Trophoblast cell (in vitro differentiated cells and primary cell): ENCODE results near the gene OR2S2.
"Not testable (repeated sequence)": the region's sequence is repeated elsewhere in the genome, so short reads cannot be mapped to it uniquely, and the experiment has no call there.

Source experiments
- DNase-seq, 2 donors: peaks; one replicate each; pipeline ENCODE4 v3.0.0-alpha.2; 2016
- H2AFZ ChIP-seq: 2 replicates; pipeline ENCODE4 v1.6.1; 2013; ENCODE audit warnings: low read length, moderate library complexity, mild to moderate bottlenecking; ENCODE audit not compliant: insufficient read depth, poor library complexity
- H2AK5ac ChIP-seq: 2 replicates; pipeline ENCODE4 v1.6.1; 2013; ENCODE audit warnings: mild to moderate bottlenecking, low read length
- H2BK120ac ChIP-seq: 2 replicates; pipeline ENCODE4 v1.6.1; 2013; ENCODE audit warnings: low read length, mild to moderate bottlenecking, moderate library complexity; ENCODE audit not compliant: insufficient read depth, poor library complexity
- H2BK12ac ChIP-seq: 2 replicates; pipeline ENCODE4 v1.6.1; 2013; ENCODE audit warnings: mild to moderate bottlenecking, low read length, moderate library complexity
- H2BK5ac ChIP-seq: 2 replicates; pipeline ENCODE4 v1.6.1; 2013; ENCODE audit warnings: low read length, low read depth, moderate library complexity, mild to moderate bottlenecking; ENCODE audit not compliant: poor library complexity
- H3K14ac ChIP-seq: 2 replicates; pipeline ENCODE4 v1.6.1; 2013; ENCODE audit warnings: mild to moderate bottlenecking, low read length
- H3K18ac ChIP-seq: 2 replicates; pipeline ENCODE4 v1.6.1; 2013; ENCODE audit warnings: mild to moderate bottlenecking, low read length
- H3K23ac ChIP-seq: 2 replicates; pipeline ENCODE4 v1.6.1; 2013; ENCODE audit warnings: low read length
- H3K27ac ChIP-seq: 2 replicates; pipeline ENCODE4 v1.5.1; 2013; ENCODE audit warnings: low read depth, mild to moderate bottlenecking, inconsistent platforms, low read length, moderate library complexity
- H3K27me3 ChIP-seq: 2 replicates; pipeline ENCODE4 v1.6.1; 2013; ENCODE audit warnings: inconsistent platforms, mild to moderate bottlenecking, low read length, moderate library complexity; ENCODE audit not compliant: insufficient read depth
- H3K36me3 ChIP-seq, 2 experiments: 1 replicate in 1 of 2; 2 replicates in 1 of 2; pipeline ENCODE4 v1.6.1; 2013; ENCODE audit warnings: low read length in 2 of 2, mild to moderate bottlenecking in 2 of 2, moderate library complexity in 1 of 2; ENCODE audit not compliant: insufficient read depth in 2 of 2, control insufficient read depth in 1 of 2
- H3K4ac ChIP-seq: 2 replicates; pipeline ENCODE4 v1.6.1; 2013; ENCODE audit warnings: low read depth, mild to moderate bottlenecking, low read length, moderate library complexity
- H3K4me1 ChIP-seq, 2 experiments: 1 replicate in 1 of 2; 2 replicates in 1 of 2; pipeline ENCODE4 v1.6.1; 2013; ENCODE audit warnings: low read length in 2 of 2, mild to moderate bottlenecking in 2 of 2, moderate library complexity in 1 of 2; ENCODE audit not compliant: insufficient read depth in 2 of 2, control insufficient read depth in 1 of 2
- H3K4me2 ChIP-seq: 2 replicates; pipeline ENCODE4 v1.6.1; 2013; ENCODE audit warnings: inconsistent platforms, mild to moderate bottlenecking, low read length, moderate library complexity
- H3K4me3 ChIP-seq: 2 replicates; pipeline ENCODE4 v1.5.1; 2013; ENCODE audit warnings: mild to moderate bottlenecking, low read depth, low read length, inconsistent platforms
- H3K79me1 ChIP-seq: one replicate; pipeline ENCODE4 v1.6.1; 2013; ENCODE audit warnings: low read length
- H3K79me2 ChIP-seq: 2 replicates; pipeline ENCODE4 v1.6.1; 2013; ENCODE audit warnings: low read length, mild to moderate bottlenecking; ENCODE audit not compliant: control insufficient read depth, insufficient read depth, poor library complexity
- H3K9ac ChIP-seq: 2 replicates; pipeline ENCODE4 v1.6.1; 2013; ENCODE audit warnings: mild to moderate bottlenecking, low read length
- H3K9me3 ChIP-seq: 2 replicates; pipeline ENCODE4 v1.6.1; 2013; ENCODE audit warnings: low read depth, mild to moderate bottlenecking, control low read depth, inconsistent platforms, low read length; ENCODE audit not compliant: insufficient read depth
- H4K12ac ChIP-seq: 2 replicates; pipeline ENCODE4 v1.6.1; 2013; ENCODE audit warnings: low read depth, mild to moderate bottlenecking, low read length, moderate library complexity
- H4K8ac ChIP-seq: 2 replicates; pipeline ENCODE4 v1.6.1; 2013; ENCODE audit warnings: low read depth, mild to moderate bottlenecking, low read length, moderate library complexity
- H4K91ac ChIP-seq: one replicate; pipeline ENCODE4 v1.6.1; 2013; ENCODE audit warnings: low read depth, mild to moderate bottlenecking, low read length, moderate library complexity
- WGBS: extraction: QIAGEN DNeasy Blood & Tissue Kit; methylation state at CpG from one replicate; pipeline ENCODE4 v1.1.7; 2013; ENCODE audit warnings: missing lambda C conversion rate; ENCODE audit not compliant: insufficient read length, insufficient coverage; ENCODE audit errors: extremely low coverage; 5-methylcytosine and 5-hydroxymethylcytosine counted together

Gene OR2S2

DNA sequence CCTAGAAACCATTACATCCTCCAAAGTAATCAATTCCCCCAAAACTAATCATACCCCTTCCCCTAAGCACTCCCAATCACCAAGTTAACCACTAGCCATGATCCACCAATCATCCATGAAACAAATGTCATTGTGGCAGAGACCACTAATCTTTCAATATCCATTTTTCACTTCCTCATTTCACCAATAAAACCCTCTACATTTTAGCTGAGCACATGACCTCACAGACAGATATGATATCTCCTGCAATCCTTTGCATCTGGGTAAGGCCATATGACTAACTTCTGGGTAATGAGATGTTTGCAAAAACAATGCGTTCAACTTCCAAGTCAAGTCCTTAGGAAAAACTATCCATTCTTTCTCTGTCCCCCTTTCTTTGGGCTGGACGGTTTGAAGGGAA lies 20.7 kb downstream of the OR2S2 start:
- Histone ChIP-seq H4K91ac (no peak overlapping the region), H2AK5ac (no peak overlapping the region), H3K18ac (no peak overlapping the region), H2BK12ac (no peak overlapping the region), H3K79me1 (no peaks in the 10 kb centered on the region), H3K14ac (no peak overlapping the region), H3K4ac (no peak overlapping the region), H3K4me3 (no peak overlapping the region), H3K27me3 (no peaks in the 10 kb centered on the region), H3K4me1 (no peaks in the 10 kb centered on the region), H2BK120ac (no peak overlapping the region), H3K79me2 (no peaks in the 10 kb centered on the region), H3K4me2 (no peak overlapping the region), H4K12ac (no peak overlapping the region), H3K9me3 (peaks cover 2% of the 10 kb centered on the region), H3K36me3 (no peaks in the 10 kb centered on the region), H3K23ac (no peak overlapping the region), H3K27ac (no peak overlapping the region), H3K9ac (no peak overlapping the region), H2BK5ac (no peak overlapping the region), H4K8ac (no peak overlapping the region), H2AFZ (no peak overlapping the region)
- WGBS: no CpG with 5 or more reads among the region's 2 CpGs
- DNase-seq: peak; percentile 34 to 82

DNA sequence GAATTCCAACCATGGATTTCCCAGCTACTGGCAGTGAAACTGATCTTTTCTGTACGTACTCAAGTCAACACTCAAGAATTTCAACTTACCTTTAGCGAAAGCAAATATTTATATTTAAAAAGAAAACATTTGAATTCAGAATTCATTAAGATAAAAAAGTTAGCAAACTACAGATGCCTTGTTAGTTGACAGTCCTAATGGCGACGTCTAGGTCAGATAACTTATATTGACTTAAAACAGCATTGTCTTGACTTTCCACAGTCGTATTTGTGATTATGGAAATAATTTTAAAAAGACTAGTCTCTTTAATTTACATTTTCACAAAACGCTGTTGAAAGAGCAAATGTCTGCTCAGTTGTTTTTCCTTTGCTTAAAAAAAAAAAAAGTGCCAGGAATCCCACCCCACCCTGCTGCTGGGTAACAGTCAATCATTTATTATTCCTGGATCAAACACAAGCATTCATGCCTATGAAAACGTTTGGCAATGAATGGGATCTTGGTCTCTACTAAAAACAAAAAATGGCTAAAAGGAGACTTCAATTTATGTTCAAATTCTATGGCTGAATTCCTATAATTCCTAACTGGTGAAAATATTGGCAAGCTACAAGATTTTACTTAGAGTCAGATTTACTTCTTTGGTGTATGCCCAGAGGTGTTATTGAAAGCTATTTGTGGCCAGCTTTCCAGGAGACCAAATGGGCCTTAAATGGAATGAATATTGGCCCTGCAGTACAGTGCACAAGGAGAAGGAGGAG lies 22.0 kb downstream of the OR2S2 start:
- Histone ChIP-seq H3K4me2 (no peak overlapping the region), H3K4me3 (no peak overlapping the region), H3K27me3 (no peaks in the 10 kb centered on the region), H3K18ac (no peak overlapping the region), H3K36me3 (no peaks in the 10 kb centered on the region), H2BK120ac (no peak overlapping the region), H3K79me1 (no peaks in the 10 kb centered on the region), H2BK5ac (no peak overlapping the region), H2AFZ (no peak overlapping the region), H3K4me1 (peaks cover 0 to 1% of the 10 kb centered on the region in 2 experiments), H4K91ac (no peak overlapping the region), H3K4ac (no peak overlapping the region), H4K8ac (no peak overlapping the region), H2BK12ac (no peak overlapping the region), H3K9me3 (peaks cover 2% of the 10 kb centered on the region), H3K9ac (no peak overlapping the region), H2AK5ac (no peak overlapping the region), H4K12ac (no peak overlapping the region), H3K14ac (no peak overlapping the region), H3K27ac (no peak overlapping the region), H3K23ac (no peak overlapping the region), H3K79me2 (no peaks in the 10 kb centered on the region)
- peak in 1 of 2 donors; percentile 50 for DNase-seq
- no CpG with 5 or more reads among the region's 7 CpGs for WGBS

GRCh38 chr9:35935261-35935660 lies 22.7 kb downstream of the OR2S2 start:
- Histone ChIP-seq H2BK120ac (no peak overlapping the region), H3K9ac (no peak overlapping the region), H3K79me2 (no peaks in the 10 kb centered on the region), H4K12ac (no peak overlapping the region), H3K4me3 (no peak overlapping the region), H3K18ac (no peak overlapping the region), H3K36me3 (no peaks in the 10 kb centered on the region), H3K4ac (no peak overlapping the region), H2AK5ac (no peak overlapping the region), H3K4me1 (peaks cover 0 to 3% of the 10 kb centered on the region in 2 experiments), H3K14ac (no peak overlapping the region), H3K4me2 (no peak overlapping the region), H3K23ac (no peak overlapping the region), H4K91ac (no peak overlapping the region), H3K79me1 (no peaks in the 10 kb centered on the region), H4K8ac (no peak overlapping the region), H3K9me3 (peaks cover 2% of the 10 kb centered on the region), H2AFZ (no peak overlapping the region), H3K27me3 (no peaks in the 10 kb centered on the region), H3K27ac (no peak overlapping the region), H2BK12ac (no peak overlapping the region), H2BK5ac (no peak overlapping the region)
- WGBS: no CpG with 5 or more reads among the region's 4 CpGs
- DNase-seq: peak; percentile 42 to 83

GRCh38 chr9:35934069-35934468 lies 23.9 kb downstream of the OR2S2 start:
- H3K18ac ChIP-seq, H4K8ac ChIP-seq, H3K27me3 ChIP-seq, H3K4me2 ChIP-seq, H2BK12ac ChIP-seq, H3K36me3 ChIP-seq, H3K79me1 ChIP-seq, H3K14ac ChIP-seq, H2BK120ac ChIP-seq, H3K4me1 ChIP-seq, H4K12ac ChIP-seq, H3K27ac ChIP-seq, H3K9me3 ChIP-seq, H3K4ac ChIP-seq, DNase-seq, H3K79me2 ChIP-seq, H3K4me3 ChIP-seq, H4K91ac ChIP-seq, H2BK5ac ChIP-seq, H2AK5ac ChIP-seq, H3K23ac ChIP-seq, H3K9ac ChIP-seq, H2AFZ ChIP-seq: not testable (repeated sequence)
- WGBS: no CpG with 5 or more reads among the region's 6 CpGs
